ENCODE data around the gene CDH4. TPM values are rescaled to one million over a fixed set of nuclear protein-coding genes. Genes with fewer than 3 reads are reported as not detected.

CDH4 gene
- total RNA-seq, 1 experiment from 2014 or later: not detected

GRCh38 chr20:61378694-61379355 lies 126.8 kb downstream of the CDH4 start:
- H3K36me3 ChIP-seq (ENCODE audit: insufficient read depth, low read length): no peaks in the 10 kb centered on the region
- H3K9ac ChIP-seq (ENCODE audit: low read length): no peak overlapping the region
- H3K9me3 ChIP-seq (ENCODE audit: low read length): 0 out of 2 replicates have a peak, but pooled peaks cover 5% of the 10 kb centered on the region
- H4K20me1 ChIP-seq (ENCODE audit: insufficient read depth, low read depth, low read length): no peaks in the 10 kb centered on the region
- H3K9me2 ChIP-seq (replicated peaks; ENCODE audit: insufficient read depth, low read length): no peaks in the 10 kb centered on the region
- no peaks in the 10 kb centered on the region for H3K27me3 ChIP-seq (ENCODE audit: low read length)
- no peak overlapping the region for H2AFZ ChIP-seq (ENCODE audit: low read length)
- H3K4me1 ChIP-seq (ENCODE audit: low read length): no peaks in the 10 kb centered on the region
- no peak overlapping the region for H3K27ac ChIP-seq (ENCODE audit: low read length)
- H3K4me2 ChIP-seq (ENCODE audit: low read depth, low read length, poor library complexity, severe bottlenecking): no peak overlapping the region
- H3K79me2 ChIP-seq (ENCODE audit: low read length): no peaks in the 10 kb centered on the region
- no peak for DNase-seq
- H3K4me3 ChIP-seq (ENCODE audit: low read length): no peak overlapping the region

GRCh38 chr20:61379898-61380544 lies 128.0 kb downstream of the CDH4 start:
- no peaks in the 10 kb centered on the region for H4K20me1 ChIP-seq (ENCODE audit: insufficient read depth, low read depth, low read length)
- no peak overlapping the region for H3K27ac ChIP-seq (ENCODE audit: low read length)
- H3K36me3 ChIP-seq (ENCODE audit: insufficient read depth, low read length): no peaks in the 10 kb centered on the region
- no peaks in the 10 kb centered on the region for H3K4me1 ChIP-seq (ENCODE audit: low read length)
- DNase-seq: no peak
- H3K79me2 ChIP-seq (ENCODE audit: low read length): no peaks in the 10 kb centered on the region
- H2AFZ ChIP-seq (ENCODE audit: low read length): no peak overlapping the region
- H3K4me2 ChIP-seq (ENCODE audit: low read depth, low read length, poor library complexity, severe bottlenecking): no peak overlapping the region
- H3K9me2 ChIP-seq (replicated peaks; ENCODE audit: insufficient read depth, low read length): no peaks in the 10 kb centered on the region
- no peak overlapping the region for H3K4me3 ChIP-seq (ENCODE audit: low read length)
- H3K9me3 ChIP-seq (ENCODE audit: low read length): 0 out of 2 replicates have a peak, but pooled peaks cover 5% of the 10 kb centered on the region
- H3K9ac ChIP-seq (ENCODE audit: low read length): no peak overlapping the region
- H3K27me3 ChIP-seq (ENCODE audit: low read length): no peaks in the 10 kb centered on the region

- H3K36me3 ChIP-seq (ENCODE audit: insufficient read depth, low read length): no peaks in the 10 kb centered on the region
- no peak overlapping the region for H3K9ac ChIP-seq (ENCODE audit: low read length)
- no peaks in the 10 kb centered on the region for H4K20me1 ChIP-seq (ENCODE audit: insufficient read depth, low read depth, low read length)
- no peaks in the 10 kb centered on the region for H3K4me1 ChIP-seq (ENCODE audit: low read length)
- H3K9me3 ChIP-seq (ENCODE audit: low read length): 0 out of 2 replicates have a peak, but pooled peaks cover 5% of the 10 kb centered on the region
- H2AFZ ChIP-seq (ENCODE audit: low read length): no peak overlapping the region
- no peak overlapping the region for H3K4me2 ChIP-seq (ENCODE audit: low read depth, low read length, poor library complexity, severe bottlenecking)
- no peak for DNase-seq
- H3K4me3 ChIP-seq (ENCODE audit: low read length): no peak overlapping the region
- H3K27ac ChIP-seq (ENCODE audit: low read length): no peak overlapping the region
- H3K79me2 ChIP-seq (ENCODE audit: low read length): no peaks in the 10 kb centered on the region
- H3K9me2 ChIP-seq (replicated peaks; ENCODE audit: insufficient read depth, low read length): no peaks in the 10 kb centered on the region
- no peaks in the 10 kb centered on the region for H3K27me3 ChIP-seq (ENCODE audit: low read length)
Observed at GRCh38 chr20:61380545-61380915, 128.5 kb downstream of the CDH4 start.

GRCh38 chr20:61382194-61382593 lies 130.1 kb downstream of the CDH4 start:
- Histone ChIP-seq H3K9me2 (replicated peaks; ENCODE audit: insufficient read depth, low read length) (no peaks in the 10 kb centered on the region), H3K9me3 (ENCODE audit: low read length) (0 out of 2 replicates have a peak, but pooled peaks cover 5% of the 10 kb centered on the region), H3K9ac (ENCODE audit: low read length) (no peak overlapping the region), H4K20me1 (ENCODE audit: insufficient read depth, low read depth, low read length) (no peaks in the 10 kb centered on the region), H2AFZ (ENCODE audit: low read length) (no peak overlapping the region), H3K27ac (ENCODE audit: low read length) (no peak overlapping the region), H3K4me3 (ENCODE audit: low read length) (no peak overlapping the region), H3K4me2 (ENCODE audit: low read depth, low read length, poor library complexity, severe bottlenecking) (no peak overlapping the region), H3K27me3 (ENCODE audit: low read length) (no peaks in the 10 kb centered on the region), H3K36me3 (ENCODE audit: insufficient read depth, low read length) (no peaks in the 10 kb centered on the region), H3K79me2 (ENCODE audit: low read length) (no peaks in the 10 kb centered on the region), H3K4me1 (ENCODE audit: low read length) (no peaks in the 10 kb centered on the region)
- DNase-seq: no peak

GRCh38 chr20:61385296-61385695 lies 133.2 kb downstream of the CDH4 start:
- H4K20me1 ChIP-seq (ENCODE audit: insufficient read depth, low read depth, low read length): no peaks in the 10 kb centered on the region
- H3K4me2 ChIP-seq (ENCODE audit: low read depth, low read length, poor library complexity, severe bottlenecking): no peak overlapping the region
- peaks cover 5% of the 10 kb centered on the region; the same call in 1 of the 2 replicates for H3K9me3 ChIP-seq (ENCODE audit: low read length)
- H3K27me3 ChIP-seq (ENCODE audit: low read length): no peaks in the 10 kb centered on the region
- H3K79me2 ChIP-seq (ENCODE audit: low read length): no peaks in the 10 kb centered on the region
- H3K9ac ChIP-seq (ENCODE audit: low read length): no peak overlapping the region
- H3K9me2 ChIP-seq (replicated peaks; ENCODE audit: insufficient read depth, low read length): no peaks in the 10 kb centered on the region
- no peak overlapping the region for H3K4me3 ChIP-seq (ENCODE audit: low read length)
- no peak overlapping the region for H2AFZ ChIP-seq (ENCODE audit: low read length)
- H3K27ac ChIP-seq (ENCODE audit: low read length): no peak overlapping the region
- H3K36me3 ChIP-seq (ENCODE audit: insufficient read depth, low read length): no peaks in the 10 kb centered on the region
- no peaks in the 10 kb centered on the region for H3K4me1 ChIP-seq (ENCODE audit: low read length)
- DNase-seq: no peak

- Histone ChIP-seq H2AFZ (ENCODE audit: low read length) (no peak overlapping the region), H3K9ac (ENCODE audit: low read length) (no peak overlapping the region), H3K4me1 (ENCODE audit: low read length) (no peaks in the 10 kb centered on the region), H3K9me2 (replicated peaks; ENCODE audit: insufficient read depth, low read length) (no peaks in the 10 kb centered on the region), H3K27me3 (ENCODE audit: low read length) (no peaks in the 10 kb centered on the region), H4K20me1 (ENCODE audit: insufficient read depth, low read depth, low read length) (no peaks in the 10 kb centered on the region), H3K27ac (ENCODE audit: low read length) (no peak overlapping the region), H3K4me3 (ENCODE audit: low read length) (no peak overlapping the region), H3K36me3 (ENCODE audit: insufficient read depth, low read length) (no peaks in the 10 kb centered on the region), H3K4me2 (ENCODE audit: low read depth, low read length, poor library complexity, severe bottlenecking) (no peak overlapping the region), H3K79me2 (ENCODE audit: low read length) (no peaks in the 10 kb centered on the region), H3K9me3 (ENCODE audit: low read length) (peaks cover 5% of the 10 kb centered on the region; the same call in 1 of the 2 replicates)
- no peak for DNase-seq
Observed at GRCh38 chr20:61385731-61386130, 133.7 kb downstream of the CDH4 start.

- DNase-seq: no peak
- H3K36me3 ChIP-seq (ENCODE audit: insufficient read depth, low read length): no peaks in the 10 kb centered on the region
- H3K4me3 ChIP-seq (ENCODE audit: low read length): no peak overlapping the region
- H3K9ac ChIP-seq (ENCODE audit: low read length): no peak overlapping the region
- no peaks in the 10 kb centered on the region for H4K20me1 ChIP-seq (ENCODE audit: insufficient read depth, low read depth, low read length)
- no peaks in the 10 kb centered on the region for H3K4me1 ChIP-seq (ENCODE audit: low read length)
- H3K79me2 ChIP-seq (ENCODE audit: low read length): no peaks in the 10 kb centered on the region
- H3K27ac ChIP-seq (ENCODE audit: low read length): no peak overlapping the region
- H3K9me2 ChIP-seq (replicated peaks; ENCODE audit: insufficient read depth, low read length): no peaks in the 10 kb centered on the region
- peaks cover 4% of the 10 kb centered on the region; the same call in 1 of the 2 replicates for H3K9me3 ChIP-seq (ENCODE audit: low read length)
- no peak overlapping the region for H3K4me2 ChIP-seq (ENCODE audit: low read depth, low read length, poor library complexity, severe bottlenecking)
- H2AFZ ChIP-seq (ENCODE audit: low read length): no peak overlapping the region
- H3K27me3 ChIP-seq (ENCODE audit: low read length): no peaks in the 10 kb centered on the region
Observed at GRCh38 chr20:61387204-61387953, 135.3 kb downstream of the CDH4 start.

- H3K4me3 ChIP-seq (ENCODE audit: low read length): no peak overlapping the region
- H3K27ac ChIP-seq (ENCODE audit: low read length): no peak overlapping the region
Observed at GRCh38 chr20:61387954-61388348, 135.9 kb downstream of the CDH4 start.

More at GRCh38 chr20:61387954-61388348, 135.9 kb downstream of the CDH4 start:
- Histone ChIP-seq H3K79me2 (ENCODE audit: low read length) (no peaks in the 10 kb centered on the region), H3K27me3 (ENCODE audit: low read length) (no peaks in the 10 kb centered on the region), H3K4me2 (ENCODE audit: low read depth, low read length, poor library complexity, severe bottlenecking) (no peak overlapping the region), H3K36me3 (ENCODE audit: insufficient read depth, low read length) (no peaks in the 10 kb centered on the region), H3K9me3 (ENCODE audit: low read length) (no peaks in the 10 kb centered on the region; the same call in 1 of the 2 replicates), H3K4me1 (ENCODE audit: low read length) (no peaks in the 10 kb centered on the region), H2AFZ (ENCODE audit: low read length) (no peak overlapping the region), H4K20me1 (ENCODE audit: insufficient read depth, low read depth, low read length) (no peaks in the 10 kb centered on the region), H3K9me2 (replicated peaks; ENCODE audit: insufficient read depth, low read length) (no peaks in the 10 kb centered on the region), H3K9ac (ENCODE audit: low read length) (no peak overlapping the region)
- no peak for DNase-seq

Measured in Karpas-422 (cell line).